H54 (cell line): ENCODE results near the gene CTRB2.

Source experiments
- DNase-seq: peaks from one replicate; pipeline ENCODE4 v3.0.0; 2011; ENCODE audit warnings: low spot score, mixed read lengths; ENCODE audit not compliant: insufficient read length
- FAIRE-seq: peaks from 3 replicates; lab custom pipeline; 2011; peaks lifted over from hg19 to GRCh38; lab: Jason Lieb, UNC
- POLR2A ChIP-seq: IDR thresholded peaks from 2 replicates; pipeline ENCODE4 v1.6.1; 2011; ENCODE audit warnings: low read depth, mild to moderate bottlenecking, low read length

CTRB2 gene

GRCh38 chr16:75197522-75198134 is 9.3 kb downstream of the CTRB2 start:
- DNase-seq (no peak), FAIRE-seq (no peak)

GRCh38 chr16:75196836-75197235 is 10.1 kb downstream of the CTRB2 start:
- FAIRE-seq (no peak), DNase-seq (no peak)
- no peak for TF ChIP-seq POLR2A

More at GRCh38 chr16:75197522-75198134, 9.3 kb downstream of the CTRB2 start:
- no peak for TF ChIP-seq POLR2A

- no peak for FAIRE-seq
- TF ChIP-seq POLR2A, result no peak
These were observed 10.9 kb downstream of the CTRB2 start for GRCh38 chr16:75195811-75196790.

GRCh38 chr16:75193730-75194444 is 13.1 kb downstream of the CTRB2 start:
- DNase-seq, result no peak
- FAIRE-seq, result no peak
- no peak for TF ChIP-seq POLR2A

More at GRCh38 chr16:75195811-75196790, 10.9 kb downstream of the CTRB2 start:
- no peak for DNase-seq

- DNase-seq (no peak), FAIRE-seq (no peak)
- no peak for TF ChIP-seq POLR2A
These were observed 13.7 kb downstream of the CTRB2 start for GRCh38 chr16:75193265-75193650.

GRCh38 chr16:75192606-75193264 is 14.2 kb downstream of the CTRB2 start:
- DNase-seq, result no peak
- FAIRE-seq, result no peak
- no peak for TF ChIP-seq POLR2A

GRCh38 chr16:75189638-75190245 is 17.2 kb downstream of the CTRB2 start:
- no peak for DNase-seq
- FAIRE-seq, result no peak
- no peak for TF ChIP-seq POLR2A

- FAIRE-seq (no peak), DNase-seq (no peak)
- TF ChIP-seq POLR2A, result no peak
These were observed 18.0 kb downstream of the CTRB2 start for GRCh38 chr16:75188832-75189477.

- no peak for TF ChIP-seq POLR2A
- FAIRE-seq (no peak), DNase-seq (no peak)
These were observed 25.3 kb downstream of the CTRB2 start for GRCh38 chr16:75181630-75182029.

- TF ChIP-seq POLR2A, result no peak
- FAIRE-seq, result no peak
These were observed 27.8 kb downstream of the CTRB2 start for GRCh38 chr16:75179208-75179607.

GRCh38 chr16:75176926-75177325 is 30.0 kb downstream of the CTRB2 start:
- no peak for FAIRE-seq
- TF ChIP-seq POLR2A, result no peak
- no peak for DNase-seq

More at GRCh38 chr16:75179208-75179607, 27.8 kb downstream of the CTRB2 start:
- no peak for DNase-seq

- DNase-seq (no peak), FAIRE-seq (no peak)
- no peak for TF ChIP-seq POLR2A
These were observed 31.9 kb downstream of the CTRB2 start for GRCh38 chr16:75175074-75175473.
